ENCODE data around the gene CORO2A.
A peak's percentile ranks its signal among the peaks of the same experiment; 100 is the strongest.
"Not testable (repeated sequence)": the region's sequence is repeated elsewhere in the genome, so short reads cannot be mapped to it uniquely, and the experiment has no call there.

Gene CORO2A

DNA sequence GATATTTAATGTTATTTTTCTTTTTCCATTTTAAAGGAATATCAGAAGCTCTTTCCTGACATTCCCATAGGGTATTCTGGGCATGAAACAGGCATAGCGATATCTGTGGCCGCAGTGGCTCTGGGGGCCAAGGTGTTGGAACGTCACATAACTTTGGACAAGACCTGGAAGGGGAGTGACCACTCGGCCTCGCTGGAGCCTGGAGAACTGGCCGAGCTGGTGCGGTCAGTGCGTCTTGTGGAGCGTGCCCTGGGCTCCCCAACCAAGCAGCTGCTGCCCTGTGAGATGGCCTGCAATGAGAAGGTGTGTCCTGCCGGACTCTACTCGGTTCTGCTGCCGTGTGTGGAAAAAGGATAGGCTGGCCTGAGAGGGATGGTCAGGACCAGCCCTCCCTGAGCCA lies 111.7 kb downstream of the CORO2A start:
- no peak for DNase-seq (ENCODE audit: low read depth, low spot score)
- H3K4me3 ChIP-seq (ENCODE audit: low read depth, low read length), result no peak overlapping the region
- CTCF ChIA-PET, result interaction anchor here (0.9 to 1.5 kb wide), 5 partner anchors 12 to 175 kb away, joined by 3 to 4 read pairs (median 3); partner anchors contain the start of gene TBC1D2
- TF ChIP-seq, protein P1, sequence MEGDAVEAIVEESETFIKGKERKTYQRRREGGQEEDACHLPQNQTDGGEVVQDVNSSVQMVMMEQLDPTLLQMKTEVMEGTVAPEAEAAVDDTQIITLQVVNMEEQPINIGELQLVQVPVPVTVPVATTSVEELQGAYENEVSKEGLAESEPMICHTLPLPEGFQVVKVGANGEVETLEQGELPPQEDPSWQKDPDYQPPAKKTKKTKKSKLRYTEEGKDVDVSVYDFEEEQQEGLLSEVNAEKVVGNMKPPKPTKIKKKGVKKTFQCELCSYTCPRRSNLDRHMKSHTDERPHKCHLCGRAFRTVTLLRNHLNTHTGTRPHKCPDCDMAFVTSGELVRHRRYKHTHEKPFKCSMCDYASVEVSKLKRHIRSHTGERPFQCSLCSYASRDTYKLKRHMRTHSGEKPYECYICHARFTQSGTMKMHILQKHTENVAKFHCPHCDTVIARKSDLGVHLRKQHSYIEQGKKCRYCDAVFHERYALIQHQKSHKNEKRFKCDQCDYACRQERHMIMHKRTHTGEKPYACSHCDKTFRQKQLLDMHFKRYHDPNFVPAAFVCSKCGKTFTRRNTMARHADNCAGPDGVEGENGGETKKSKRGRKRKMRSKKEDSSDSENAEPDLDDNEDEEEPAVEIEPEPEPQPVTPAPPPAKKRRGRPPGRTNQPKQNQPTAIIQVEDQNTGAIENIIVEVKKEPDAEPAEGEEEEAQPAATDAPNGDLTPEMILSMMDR (IDR thresholded peaks at IDR 0.05; ENCODE audit: insufficient read depth, low read length, missing control alignments), result no peak
- POLR2A ChIA-PET, result no interaction called here

GRCh38 chr9:98080326-98080725 lies 112.1 kb downstream of the CORO2A start:
- TF ChIP-seq, protein P1 (IDR thresholded peaks at IDR 0.05; ENCODE audit: insufficient read depth, low read length, missing control alignments), result no peak
- CTCF ChIA-PET, result interaction anchor here (0.9 to 1.6 kb wide), 6 partner anchors 8 to 175 kb away, joined by 3 to 4 read pairs (median 3); partner anchors contain the start of gene TBC1D2
- POLR2A ChIA-PET, result interaction anchor here (0.5 kb wide), 1 partner anchor 89 kb away, joined by 3 read pairs; no protein-coding TSS in a partner anchor
- DNase-seq (ENCODE audit: low read depth, low spot score), result peak; percentile 38
- no peak overlapping the region for H3K4me3 ChIP-seq (ENCODE audit: low read depth, low read length)

GRCh38 chr9:98078895-98079294 lies 113.5 kb downstream of the CORO2A start:
- ChIA-PET POLR2A (no interaction called here), CTCF (interaction anchor here (0.7 to 1.6 kb wide), 3 partner anchors 10 to 185 kb away, joined by 3 to 4 read pairs (median 3); no protein-coding TSS in a partner anchor)
- DNase-seq (ENCODE audit: low read depth, low spot score), result no peak
- TF ChIP-seq, protein P1 (IDR thresholded peaks at IDR 0.05; ENCODE audit: insufficient read depth, low read length, missing control alignments), result no peak
- no peak overlapping the region for H3K4me3 ChIP-seq (ENCODE audit: low read depth, low read length)

DNA sequence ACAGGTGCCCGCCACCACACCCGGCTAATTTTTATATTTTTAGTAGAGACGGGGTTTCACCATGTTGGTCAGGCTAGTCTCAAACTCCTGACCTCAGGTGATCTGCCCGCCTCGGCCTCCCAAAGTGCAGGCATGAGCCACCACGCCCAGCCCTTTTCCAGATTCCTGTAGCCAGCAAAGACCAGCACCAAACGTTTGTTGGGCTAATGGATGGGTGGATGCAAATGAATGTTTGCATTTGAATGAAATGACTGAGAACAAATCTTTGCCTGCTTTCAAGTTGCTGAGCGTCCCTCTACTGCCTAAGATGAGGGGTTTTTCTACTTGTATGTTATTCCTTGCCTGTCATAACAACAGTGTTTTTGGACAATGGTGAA lies 115.9 kb downstream of the CORO2A start:
- POLR2A ChIA-PET; DNase-seq (ENCODE audit: low read depth, low spot score); H3K4me3 ChIP-seq (ENCODE audit: low read depth, low read length): not testable (repeated sequence)
- CTCF ChIA-PET, result interaction anchor here (1.1 to 1.9 kb wide), 3 partner anchors 11 to 187 kb away, joined by 3 to 15 read pairs (median 4); no protein-coding TSS in a partner anchor

DNA sequence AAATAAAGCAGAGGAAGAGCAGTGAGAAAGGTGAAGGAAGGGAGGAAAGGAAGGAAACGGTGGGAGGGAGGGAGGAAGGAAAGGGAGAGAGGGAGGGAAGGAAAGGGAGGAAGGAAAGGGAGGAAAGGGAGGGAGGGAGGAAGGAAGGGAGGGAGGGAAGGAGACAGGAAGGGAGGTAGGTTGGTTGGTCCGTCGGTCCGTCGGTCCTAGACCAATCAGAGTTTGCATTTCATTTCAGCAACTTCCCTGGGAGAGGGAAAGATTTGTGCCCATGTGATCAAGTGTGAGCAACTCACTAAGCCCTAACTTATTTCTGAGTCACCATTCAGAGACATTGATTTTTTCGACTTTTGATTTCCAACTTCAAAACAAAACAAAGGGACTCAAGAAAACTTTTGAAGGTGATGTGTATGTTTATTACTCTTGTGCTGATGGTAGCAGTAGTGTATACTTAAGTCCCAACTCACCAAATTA lies 117.1 kb downstream of the CORO2A start:
- ChIA-PET POLR2A (no interaction called here), CTCF (interaction anchor here (0.8 to 6.3 kb wide), 12 partner anchors 8 to 199 kb away, joined by 3 to 72 read pairs (median 8); partner anchors contain the start of genes NANS and TBC1D2)
- no peak overlapping the region for H3K4me3 ChIP-seq (ENCODE audit: low read depth, low read length)
- DNase-seq (ENCODE audit: low read depth, low spot score), result no peak
- TF ChIP-seq, protein P1 (IDR thresholded peaks at IDR 0.05; ENCODE audit: insufficient read depth, low read length, missing control alignments), result no peak

DNA sequence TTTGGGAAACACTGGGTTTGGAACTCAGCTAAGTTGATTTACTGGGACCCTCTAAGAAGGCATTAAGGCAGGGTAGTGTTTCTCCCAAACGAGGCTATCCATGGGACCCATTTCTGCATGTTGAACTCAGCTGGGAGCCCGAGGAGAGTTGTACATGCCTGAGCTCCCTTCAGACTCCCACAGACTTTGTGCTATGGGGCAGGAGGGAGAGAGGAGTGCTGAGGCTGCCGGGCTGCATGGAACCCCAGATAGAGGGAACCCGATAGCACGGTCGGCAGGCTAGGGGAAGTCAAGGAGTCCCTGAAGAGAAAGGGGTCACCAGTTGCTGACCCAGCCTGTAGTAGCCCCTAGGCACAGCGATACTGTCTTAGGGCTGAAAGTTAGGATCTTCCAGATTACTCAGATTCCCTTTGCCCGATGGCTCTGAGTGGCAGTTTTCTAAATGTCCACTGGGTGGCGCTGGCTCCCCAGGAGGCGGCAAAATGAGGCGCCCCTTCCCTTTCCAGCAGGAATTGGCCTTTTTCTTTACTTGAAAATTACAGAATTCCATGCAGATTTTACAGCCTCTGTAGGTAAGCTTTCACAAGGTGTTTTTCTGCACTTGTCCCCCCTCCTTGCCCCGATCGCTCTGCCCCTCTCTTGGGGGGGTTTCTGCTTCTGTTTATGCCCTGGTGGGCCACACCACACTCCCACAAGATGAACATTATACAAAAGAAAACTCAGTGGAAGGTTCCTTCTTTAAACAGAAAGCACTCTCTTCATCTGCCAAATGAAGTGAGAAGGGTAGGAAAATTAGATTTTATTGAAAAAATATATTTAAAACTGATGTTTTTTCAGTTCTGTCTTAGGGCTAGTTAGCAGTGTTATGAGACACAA lies 118.1 kb downstream of the CORO2A start:
- POLR2A ChIA-PET, result interaction anchor here (0.8 kb wide), 1 partner anchor 18 kb away, joined by 3 read pairs; the partner anchor contains the start of gene NANS
- no peak for DNase-seq (ENCODE audit: low read depth, low spot score)
- H3K4me3 ChIP-seq (ENCODE audit: low read depth, low read length), result no peak overlapping the region
- CTCF ChIA-PET, result interaction anchor here (0.6 to 6.3 kb wide), 47 partner anchors 9 to 718 kb away, joined by 3 to 72 read pairs (median 4); partner anchors contain the start of genes CORO2A, NANS, TBC1D2 and TRMO
- TF ChIP-seq, protein P1 (IDR thresholded peaks at IDR 0.05; ENCODE audit: insufficient read depth, low read length, missing control alignments), result peak; percentile 79
